AG20443 (cell line): ENCODE measurements around the gene CCL18.
"Not testable (repeated sequence)": the region's sequence is repeated elsewhere in the genome, so short reads cannot be mapped to it uniquely, and the experiment has no call there.

Source experiments
- DNase-seq: peaks from one replicate; pipeline ENCODE4 v3.0.0; 2012; ENCODE audit warnings: low spot score, mixed read lengths

CCL18 gene

DNA sequence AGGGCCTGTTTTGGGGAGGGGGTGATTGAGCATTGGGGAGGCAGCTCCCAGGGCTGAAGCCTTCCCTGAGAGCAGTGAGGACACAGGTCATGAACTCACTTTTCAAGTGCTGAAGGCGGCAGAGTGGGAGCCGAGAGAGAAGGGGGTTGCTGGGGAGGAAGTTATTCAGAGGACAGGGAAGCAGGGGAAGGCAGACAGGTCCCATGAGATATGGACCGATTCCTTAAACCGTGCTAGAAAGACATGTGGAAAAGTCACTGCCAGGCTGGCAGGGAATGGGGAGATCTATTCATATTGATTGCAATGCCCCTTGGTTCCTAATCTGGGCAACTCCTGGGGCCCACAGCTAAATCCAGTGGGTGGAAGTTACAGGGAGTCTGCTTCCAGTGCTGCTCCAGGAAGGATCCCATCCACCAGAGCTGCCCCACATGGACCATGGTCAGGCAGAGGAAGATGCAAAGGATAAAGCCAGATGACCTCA lies 40.7 kb downstream of the CCL18 start:
- DNase-seq: no peak

DNA sequence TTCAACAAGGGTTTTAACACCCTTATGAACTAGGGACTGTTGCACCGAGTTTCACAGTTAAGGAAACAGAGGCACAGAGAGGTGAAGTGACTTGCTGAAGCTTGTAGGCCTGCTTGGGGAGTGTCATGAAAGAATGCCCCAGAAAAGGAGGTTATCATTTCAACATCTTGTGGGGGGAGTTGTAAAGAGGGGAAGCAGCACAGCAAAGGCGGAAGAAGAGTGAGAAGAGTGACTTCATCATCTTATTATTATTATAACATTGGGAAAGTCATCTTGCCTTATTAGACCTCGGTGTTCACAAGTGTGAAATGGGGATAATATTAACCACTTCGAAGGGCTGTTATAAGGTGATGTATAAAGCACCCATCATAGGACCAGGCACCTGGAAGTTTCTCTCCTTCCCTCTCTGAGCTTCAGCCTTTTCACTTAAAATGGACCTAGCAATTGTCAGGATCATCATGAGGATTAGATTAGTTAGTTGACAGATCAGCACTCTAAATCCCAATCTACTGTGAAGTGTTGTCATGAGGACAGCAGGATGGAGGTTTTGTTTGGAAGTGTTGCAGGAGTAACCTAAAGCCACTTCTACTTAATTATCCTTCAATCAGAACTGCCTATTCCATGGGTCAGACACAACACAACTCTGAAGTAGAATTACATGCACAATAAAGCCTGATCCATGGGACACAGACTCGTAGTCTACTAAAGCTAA lies 41.9 kb downstream of the CCL18 start:
- no peak for DNase-seq

DNA sequence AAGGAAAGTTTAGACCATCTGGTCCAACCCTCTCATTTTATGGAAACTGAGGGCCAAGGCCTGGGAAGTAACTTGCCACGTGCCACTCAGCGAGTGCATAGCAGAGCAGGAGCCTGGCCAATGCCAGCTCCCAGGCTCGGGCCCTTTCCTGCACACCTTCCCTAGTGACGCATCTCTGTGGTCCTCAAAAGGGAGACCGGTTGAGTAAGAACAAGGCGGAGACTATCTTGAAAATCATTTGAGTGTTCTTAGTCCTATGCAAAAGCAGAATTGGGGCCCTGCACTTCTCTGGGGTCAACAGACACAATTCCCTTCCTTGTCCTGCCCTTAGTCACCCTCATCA lies 42.4 kb downstream of the CCL18 start:
- no peak for DNase-seq

DNA sequence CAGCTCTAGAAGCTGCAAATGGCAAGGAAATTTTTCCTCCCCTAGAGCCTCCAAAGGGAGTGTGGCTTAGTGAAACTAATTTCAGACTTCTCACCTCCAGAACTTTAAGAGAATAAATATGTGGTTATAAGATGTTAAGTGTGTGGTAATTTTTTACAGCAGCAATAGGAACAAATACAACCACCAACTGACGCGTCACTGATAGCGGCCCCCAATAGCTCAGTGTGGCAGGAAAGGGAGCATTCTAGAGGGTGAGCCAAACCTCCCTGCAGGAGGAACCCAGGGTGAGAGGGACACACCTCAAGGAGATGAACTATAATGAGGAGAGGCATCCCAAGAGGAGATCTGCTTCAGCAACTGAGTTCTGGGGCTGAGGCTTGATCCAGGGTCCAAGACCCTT lies 43.6 kb downstream of the CCL18 start:
- DNase-seq: no peak

DNA sequence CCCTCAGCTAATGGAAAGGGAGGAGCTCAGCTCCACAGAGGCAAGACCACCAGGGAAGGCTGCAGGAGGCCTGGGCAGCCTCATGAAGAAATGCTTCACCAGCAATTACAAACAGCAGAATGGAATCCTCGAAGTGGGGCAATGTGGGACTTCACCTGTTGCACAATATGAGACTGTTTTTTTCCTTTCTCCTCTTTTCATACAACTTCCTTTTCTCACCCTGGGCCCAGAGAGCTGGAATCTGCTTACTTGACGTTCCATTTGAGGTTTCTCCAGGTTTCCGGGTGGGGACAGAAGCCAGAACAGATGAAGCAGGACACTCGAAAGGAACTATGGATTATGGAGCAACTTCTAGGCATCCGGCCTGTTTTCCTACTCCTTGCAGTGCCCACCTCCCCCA lies 44.2 kb downstream of the CCL18 start:
- not testable (repeated sequence) for DNase-seq

DNA sequence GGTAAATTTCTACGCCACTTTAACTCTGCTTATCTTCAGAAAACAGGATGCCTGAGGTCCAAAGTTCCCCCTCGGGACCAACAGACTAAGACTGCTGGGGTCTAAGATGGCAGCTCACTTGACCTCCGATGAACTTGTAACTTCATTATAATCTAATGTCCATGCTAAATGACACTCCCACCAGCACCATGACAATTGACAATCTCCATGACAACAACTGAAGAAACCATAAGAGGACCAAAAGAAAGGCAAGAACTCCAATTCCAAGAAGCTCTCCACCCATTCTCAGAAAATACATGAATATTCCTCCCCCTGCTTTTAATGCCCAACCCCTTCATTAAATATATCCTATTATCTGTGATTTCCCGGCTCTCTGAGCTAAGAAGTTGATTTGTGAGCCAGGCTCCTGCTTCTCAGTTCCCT lies 47.0 kb downstream of the CCL18 start:
- no peak for DNase-seq

DNA sequence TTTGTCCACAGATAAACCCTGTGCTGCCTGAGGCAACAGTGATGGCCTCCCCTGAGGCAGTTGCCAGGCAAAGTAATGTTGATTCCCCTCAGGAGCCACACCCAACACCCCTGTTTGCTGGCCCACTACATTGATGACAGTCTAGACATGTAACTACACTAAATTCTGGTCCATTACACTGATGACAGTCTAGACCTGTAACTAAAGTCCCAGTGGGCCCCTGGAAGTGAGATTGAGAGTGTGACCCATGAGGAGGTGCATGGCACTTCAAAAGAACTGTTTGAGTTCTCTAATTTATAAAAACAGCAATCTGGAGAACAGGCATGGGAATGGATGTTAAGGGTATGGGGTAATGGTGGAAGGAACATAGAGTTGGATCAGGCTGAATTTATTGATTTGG lies 48.5 kb downstream of the CCL18 start:
- no peak for DNase-seq

DNA sequence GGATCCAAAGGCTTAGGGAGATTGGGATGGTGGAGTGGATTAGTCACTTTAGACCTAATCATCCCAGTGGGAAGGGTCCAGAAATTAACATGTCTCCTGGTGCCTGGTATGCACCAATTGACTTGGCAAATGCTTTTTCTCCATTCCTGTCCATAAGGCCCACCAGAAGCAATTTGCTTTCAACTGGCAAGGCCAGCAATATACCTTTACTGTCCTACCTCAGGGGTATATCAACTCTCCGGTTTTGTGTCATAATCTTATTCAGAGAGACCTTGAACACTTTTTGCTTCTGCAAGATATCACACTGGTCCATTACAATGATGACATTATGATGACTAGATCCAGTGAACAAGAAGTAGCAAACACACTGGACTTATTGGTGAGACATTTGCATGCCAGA lies 49.1 kb downstream of the CCL18 start:
- DNase-seq: not testable (repeated sequence)

DNA sequence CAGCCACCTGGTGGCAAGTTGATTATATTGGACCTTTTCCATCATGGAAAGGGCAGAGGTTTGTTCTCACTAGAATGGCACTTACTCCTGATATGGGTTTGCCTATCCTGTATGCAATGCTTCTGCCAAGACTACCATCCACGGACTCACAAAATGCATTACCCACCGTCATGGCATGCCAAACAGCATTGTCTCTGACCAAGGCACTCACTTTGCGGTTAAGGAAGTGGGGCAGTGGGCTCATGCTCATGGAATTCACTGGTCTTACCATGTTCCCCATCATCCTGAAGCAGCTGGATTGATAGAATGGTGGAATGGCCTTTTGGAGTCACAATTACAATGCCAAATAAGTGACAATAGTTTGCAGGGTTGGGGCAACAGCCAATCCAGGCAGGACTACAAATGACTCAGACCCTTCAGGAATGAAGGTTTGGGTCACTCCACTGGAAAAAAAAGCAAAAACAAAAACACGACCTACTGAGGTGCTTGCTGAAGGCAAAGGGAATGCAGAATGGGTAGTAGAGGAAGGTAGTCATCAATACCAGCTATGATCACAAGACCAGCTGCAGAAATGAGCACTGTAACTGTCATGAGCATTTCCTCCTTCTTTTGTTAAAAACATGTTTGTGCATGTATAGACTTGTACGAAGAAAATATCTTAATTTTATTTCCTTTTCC lies 51.0 kb downstream of the CCL18 start:
- not testable (repeated sequence) for DNase-seq

DNA sequence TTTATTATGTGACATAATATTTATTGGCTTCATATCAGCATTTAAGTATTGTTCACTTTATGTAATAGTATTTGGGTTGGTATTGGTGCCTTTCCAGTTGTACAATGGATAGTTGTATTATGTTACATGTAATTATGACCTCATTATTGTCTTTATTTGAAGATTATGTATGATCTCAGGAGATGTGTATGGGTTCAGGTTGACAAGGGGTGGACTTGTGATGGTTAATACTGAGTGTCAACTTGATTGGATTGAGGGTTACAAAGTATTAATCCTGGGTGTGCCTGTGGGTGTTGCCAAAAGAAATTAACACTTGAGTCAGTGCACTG lies 51.5 kb downstream of the CCL18 start:
- not testable (repeated sequence) for DNase-seq

DNA sequence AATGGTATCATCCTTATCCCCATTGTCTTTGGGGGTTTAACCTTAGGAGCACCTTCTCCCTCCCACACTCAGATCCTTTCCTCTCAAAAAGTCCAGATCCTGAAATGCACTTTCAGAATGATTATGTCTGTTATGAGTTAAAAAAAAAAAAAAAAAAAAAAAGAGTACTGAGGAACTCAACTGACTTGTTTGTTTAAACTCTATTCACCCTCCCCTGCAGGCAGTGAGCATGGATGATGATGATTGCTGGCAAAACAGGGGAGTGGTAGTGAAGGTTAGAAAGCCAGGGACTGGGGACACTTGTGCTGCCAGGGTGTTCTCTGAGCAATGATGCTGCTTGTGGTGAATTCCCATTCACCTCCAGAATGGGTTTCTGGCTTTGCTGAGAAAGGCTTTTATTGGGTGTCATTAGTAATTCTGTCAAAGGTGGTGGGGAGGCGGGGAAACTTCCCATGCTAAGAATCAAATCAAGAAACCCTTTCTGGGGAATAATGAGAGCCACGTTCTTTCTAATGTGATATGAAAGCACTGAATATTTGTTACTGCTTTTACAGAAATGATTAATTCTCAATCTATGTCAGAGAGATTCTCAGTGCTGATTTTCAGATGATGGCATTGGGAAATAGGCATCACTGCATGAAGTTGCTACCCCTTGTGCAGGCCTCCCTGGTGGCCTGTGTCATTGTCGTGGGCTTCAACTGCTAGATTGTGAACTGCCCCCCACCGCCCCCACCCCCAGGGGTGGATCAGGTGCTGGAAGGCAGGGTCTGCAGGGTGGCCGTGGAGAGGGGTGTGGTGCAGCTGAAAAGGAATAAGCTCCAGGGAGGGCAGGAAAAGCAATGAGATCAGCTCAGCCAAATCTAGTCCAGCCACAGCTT lies 53.7 kb downstream of the CCL18 start:
- no peak for DNase-seq

DNA sequence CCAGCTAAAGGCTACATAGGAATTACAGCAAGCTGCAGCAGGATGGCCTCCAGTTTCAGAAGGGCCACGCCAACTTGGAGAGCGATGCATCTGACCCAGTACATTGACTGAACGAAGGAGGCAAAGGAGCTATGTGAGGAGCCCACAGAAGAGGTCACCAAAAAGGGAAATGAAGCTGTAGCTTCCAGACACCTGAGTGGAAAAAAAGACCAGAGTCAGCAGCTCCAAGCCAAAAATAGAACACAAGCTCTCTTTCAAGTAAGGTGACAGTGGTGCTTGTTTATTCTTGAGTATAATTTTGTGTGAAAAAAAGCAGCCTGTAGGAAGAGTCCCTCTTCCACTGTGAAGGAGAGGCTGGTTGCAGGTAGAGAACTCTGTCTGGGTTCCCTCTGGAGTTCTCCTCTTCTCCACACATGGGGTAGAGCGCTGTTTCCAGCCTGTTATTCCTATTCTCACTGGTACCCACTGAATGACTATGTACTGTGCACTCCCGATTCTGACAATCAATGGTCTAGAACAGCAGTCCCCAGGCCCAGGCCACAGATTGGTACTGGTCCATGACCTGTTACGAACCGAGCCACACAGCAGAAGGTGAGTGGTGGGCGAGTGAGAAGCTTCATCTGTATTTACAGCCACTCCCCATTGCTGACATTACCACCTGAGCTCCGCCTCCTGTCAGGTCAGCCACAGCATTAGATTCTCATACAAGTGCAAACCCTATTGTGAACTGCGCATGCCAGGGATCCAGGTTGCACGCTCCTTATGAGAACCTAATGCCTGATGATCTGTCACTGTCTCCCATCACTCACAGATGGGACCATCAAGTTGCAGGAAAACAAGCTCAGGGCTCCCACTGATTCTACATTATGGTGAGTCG lies 54.6 kb downstream of the CCL18 start:
- DNase-seq: no peak

DNA sequence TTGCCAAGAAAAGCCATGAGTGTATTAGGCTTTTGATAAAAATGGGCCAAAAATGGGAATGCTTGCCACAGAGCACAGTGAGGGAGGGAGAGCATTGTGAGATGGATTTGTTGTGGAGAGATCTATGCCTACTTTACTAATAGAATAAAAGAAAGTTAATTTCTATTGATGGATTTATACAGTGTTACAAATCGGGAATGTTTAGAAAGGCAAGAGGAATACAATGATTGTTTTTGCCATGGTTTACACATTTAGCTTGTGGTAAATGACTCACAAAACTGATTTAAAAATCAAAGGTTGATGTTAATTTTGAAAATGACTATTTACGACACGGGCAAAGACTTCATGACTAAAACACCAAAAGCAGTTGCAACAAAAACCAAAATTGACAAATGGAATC lies 56.1 kb downstream of the CCL18 start:
- DNase-seq: no peak

DNA sequence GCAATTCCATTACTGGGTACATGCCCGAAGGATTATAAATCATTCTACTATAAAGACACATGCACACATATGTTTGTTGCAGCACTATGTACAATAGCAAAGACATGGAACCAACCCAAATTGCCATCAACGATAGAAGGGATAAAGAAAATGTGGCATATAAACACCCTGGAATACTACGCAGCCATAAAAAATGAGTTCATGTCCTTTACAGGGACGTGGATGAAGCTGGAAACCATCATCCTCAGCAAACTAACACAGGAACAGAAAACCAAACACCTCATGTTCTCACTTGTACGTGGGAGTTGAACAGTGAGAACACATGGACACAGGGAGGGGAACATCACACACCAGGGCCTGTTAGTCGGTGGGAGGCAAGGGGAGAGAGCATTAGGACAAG lies 57.0 kb downstream of the CCL18 start:
- not testable (repeated sequence) for DNase-seq
